PC-9 (cell line): Measurements from ENCODE around the gene SORCS2.

Experiments
- CTCF ChIP-seq: fragments of 200-600 bp; sonication (generic); conservative IDR thresholded peaks from 2 replicates; pipeline ENCODE4 v1.6.1; 2017; ENCODE audit warnings: mixed run types, antibody characterized with exemption, mild to moderate bottlenecking, moderate library complexity
- EZH2 ChIP-seq: fragments of 200-600 bp; sonication (generic); IDR thresholded peaks from 2 replicates; pipeline ENCODE4 v1.8.0; 2017; ENCODE audit warnings: antibody characterized with exemption, low read depth

DNA sequence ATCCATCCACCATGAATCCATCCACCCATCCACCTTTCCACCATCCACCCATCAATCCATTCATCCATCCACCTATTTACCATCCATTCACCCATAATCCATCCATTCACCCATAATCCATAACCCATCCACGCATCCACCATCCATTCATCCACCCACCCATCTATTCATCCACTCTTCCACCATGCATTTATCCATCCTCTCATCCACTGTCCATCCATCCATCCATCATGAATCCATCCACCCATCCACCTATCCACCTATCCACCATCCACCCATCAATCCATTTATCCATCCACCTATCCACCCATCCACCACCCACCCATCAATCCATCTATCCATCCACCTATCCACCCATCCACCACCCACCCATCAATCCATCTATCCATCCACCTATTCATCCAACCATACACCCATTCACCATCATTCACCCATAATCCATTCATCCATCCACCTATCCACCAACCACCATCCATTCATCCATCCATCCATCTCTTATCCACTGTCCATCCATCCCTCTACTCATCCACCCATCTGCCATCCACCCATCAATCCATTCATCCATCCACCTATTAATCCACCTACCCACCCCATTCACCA, 422.1 kb downstream of the SORCS2 start:
- no peak for TF ChIP-seq CTCF
- TF ChIP-seq EZH2, result no peak
